ENCODE results near the gene ORMDL2. TPM values are rescaled to one million over a fixed set of nuclear protein-coding genes. Genes with fewer than 3 reads are reported as not detected.
"Not testable (repeated sequence)": the region's sequence is repeated elsewhere in the genome, so short reads cannot be mapped to it uniquely, and the experiment has no call there.

ORMDL2 gene
- total RNA-seq, 1 donor from 2014 or later = 64.2 TPM

- ATAC-seq = no peak
Observed at GRCh38 chr12:55861871-55862270, 44.0 kb downstream of the ORMDL2 start.

GRCh38 chr12:55862286-55862685, 44.4 kb downstream of the ORMDL2 start:
- ATAC-seq = no peak

- not testable (repeated sequence) for ATAC-seq
Observed at GRCh38 chr12:55862931-55863330, 45.1 kb downstream of the ORMDL2 start.

- no peak for ATAC-seq
Observed at GRCh38 chr12:55865327-55865726, 47.5 kb downstream of the ORMDL2 start.

- not testable (repeated sequence) for ATAC-seq
Observed at GRCh38 chr12:55866454-55867004, 48.7 kb downstream of the ORMDL2 start.

Other genes with a start within 250 kb of the ORMDL2 start
- gene OR2AP1, start 245.6 kb upstream of the ORMDL2 start, total RNA-seq = not detected
- not detected for gene OR10P1, start 181.1 kb upstream of the ORMDL2 start, total RNA-seq
- gene ITGA7, start 110.1 kb upstream of the ORMDL2 start, total RNA-seq = 6.7 TPM
- 109 TPM for gene BLOC1S1, start 102.0 kb upstream of the ORMDL2 start, total RNA-seq
- 0.92 TPM for gene RDH5, start 97.6 kb upstream of the ORMDL2 start, total RNA-seq
- 253 TPM for gene CD63, start 89.0 kb upstream of the ORMDL2 start, total RNA-seq
- 1.2 TPM for gene GDF11, start 74.9 kb upstream of the ORMDL2 start, total RNA-seq
- gene SARNP, start 317 bp upstream of the ORMDL2 start, total RNA-seq = 47.6 TPM
- gene DNAJC14, start 11.5 kb downstream of the ORMDL2 start, total RNA-seq = 15.3 TPM
- gene MMP19, start 24.9 kb downstream of the ORMDL2 start, total RNA-seq = 0.60 TPM
- gene PYM1, start 109.9 kb downstream of the ORMDL2 start, total RNA-seq = 66.9 TPM
- gene DGKA, start 113.1 kb downstream of the ORMDL2 start, total RNA-seq = 170 TPM
- 0.52 TPM for gene PMEL, start 148.0 kb downstream of the ORMDL2 start, total RNA-seq
- 20.5 TPM for gene CDK2, start 148.8 kb downstream of the ORMDL2 start, total RNA-seq
- gene RAB5B, start 156.0 kb downstream of the ORMDL2 start, total RNA-seq = 111 TPM
- gene SUOX, start 179.2 kb downstream of the ORMDL2 start, total RNA-seq = 16.0 TPM
- 4.3 TPM for gene IKZF4, start 203.0 kb downstream of the ORMDL2 start, total RNA-seq
- 52.8 TPM for gene RPS26, start 223.9 kb downstream of the ORMDL2 start, total RNA-seq

All from esophagus mucosa (tissue), 1 donor.